GM18873 (cell line): ENCODE data around the gene ZNF467.

ENCODE experiments used
- ATAC-seq: cut with Tn5 transposase; IDR thresholded peaks from one replicate; pipeline ENCODE4 v1.9.1; 2021; ENCODE audit warnings: mild to moderate bottlenecking, moderate library complexity, moderate number of reproducible peaks; ENCODE audit not compliant: unreplicated experiment, low FRiP score

Gene ZNF467

DNA sequence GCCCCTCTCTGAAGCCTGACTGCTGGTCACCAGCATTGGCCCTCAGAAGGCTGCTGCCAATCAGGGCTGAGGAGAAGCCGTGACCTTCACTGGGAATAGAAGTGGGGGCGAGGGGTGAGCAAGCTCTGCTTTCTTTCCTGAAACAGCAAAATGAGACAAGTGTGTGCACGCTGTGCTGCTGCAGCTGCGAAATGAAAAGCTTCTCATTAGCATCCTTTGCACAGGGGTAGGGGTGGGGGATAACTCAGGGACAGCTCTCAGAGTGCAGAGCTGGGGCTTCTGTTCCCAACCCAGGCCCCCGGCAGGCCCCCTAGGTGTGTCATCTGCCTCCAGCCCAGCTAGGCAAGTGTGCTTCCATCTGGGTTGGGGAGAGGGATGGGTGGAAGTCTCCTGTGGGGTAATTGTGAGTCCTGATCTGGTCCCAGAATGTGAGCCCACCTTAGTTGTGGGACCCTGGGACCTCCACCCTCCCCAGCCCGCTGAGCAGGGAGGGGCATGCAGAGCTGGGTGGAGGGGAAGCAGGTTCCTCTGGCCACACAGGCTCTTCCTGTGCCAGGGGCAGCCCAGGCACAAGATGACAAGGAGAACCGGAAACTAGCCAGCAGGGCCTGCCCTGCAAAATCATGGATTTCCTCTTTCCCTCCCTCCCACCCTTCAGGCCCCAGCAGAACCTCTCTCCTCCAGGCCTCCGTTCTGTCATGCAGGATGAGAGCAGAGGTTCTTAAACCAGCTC, 22.2 kb downstream of the ZNF467 start:
- ATAC-seq = no peak

DNA sequence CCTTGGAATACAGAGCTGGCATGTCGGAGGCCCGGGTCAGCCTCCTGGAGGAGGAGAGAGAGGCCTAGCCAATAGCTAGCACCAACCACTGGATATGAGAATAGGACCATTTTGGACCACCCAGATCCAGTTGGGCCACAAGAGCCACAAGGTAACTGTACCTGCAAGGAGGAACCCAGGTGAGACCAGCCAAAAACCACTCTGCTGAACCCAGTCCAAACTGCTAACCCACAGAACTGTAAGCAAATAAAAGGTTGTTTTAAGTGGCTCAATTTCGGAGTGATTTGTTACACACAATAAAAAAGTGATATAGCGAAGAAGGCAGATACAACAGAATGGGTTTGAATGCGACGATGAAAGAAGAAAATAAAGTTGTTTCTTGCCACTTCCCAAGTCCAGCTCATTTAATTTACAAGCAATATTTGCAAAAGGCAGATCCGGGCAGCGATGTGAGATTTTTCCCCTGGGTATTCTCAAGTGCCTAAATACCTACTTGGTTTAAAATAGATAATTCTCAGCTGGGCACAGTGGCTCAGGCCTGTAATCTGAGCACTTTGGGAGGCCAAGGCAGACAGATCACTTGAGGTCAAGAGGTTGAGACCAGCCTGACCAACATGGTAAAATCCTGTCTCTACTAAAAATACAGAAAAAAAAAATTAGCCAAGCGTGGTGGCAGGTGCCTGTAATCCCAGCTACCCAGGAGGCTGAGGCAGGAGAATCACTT, 23.1 kb downstream of the ZNF467 start:
- no peak for ATAC-seq

DNA sequence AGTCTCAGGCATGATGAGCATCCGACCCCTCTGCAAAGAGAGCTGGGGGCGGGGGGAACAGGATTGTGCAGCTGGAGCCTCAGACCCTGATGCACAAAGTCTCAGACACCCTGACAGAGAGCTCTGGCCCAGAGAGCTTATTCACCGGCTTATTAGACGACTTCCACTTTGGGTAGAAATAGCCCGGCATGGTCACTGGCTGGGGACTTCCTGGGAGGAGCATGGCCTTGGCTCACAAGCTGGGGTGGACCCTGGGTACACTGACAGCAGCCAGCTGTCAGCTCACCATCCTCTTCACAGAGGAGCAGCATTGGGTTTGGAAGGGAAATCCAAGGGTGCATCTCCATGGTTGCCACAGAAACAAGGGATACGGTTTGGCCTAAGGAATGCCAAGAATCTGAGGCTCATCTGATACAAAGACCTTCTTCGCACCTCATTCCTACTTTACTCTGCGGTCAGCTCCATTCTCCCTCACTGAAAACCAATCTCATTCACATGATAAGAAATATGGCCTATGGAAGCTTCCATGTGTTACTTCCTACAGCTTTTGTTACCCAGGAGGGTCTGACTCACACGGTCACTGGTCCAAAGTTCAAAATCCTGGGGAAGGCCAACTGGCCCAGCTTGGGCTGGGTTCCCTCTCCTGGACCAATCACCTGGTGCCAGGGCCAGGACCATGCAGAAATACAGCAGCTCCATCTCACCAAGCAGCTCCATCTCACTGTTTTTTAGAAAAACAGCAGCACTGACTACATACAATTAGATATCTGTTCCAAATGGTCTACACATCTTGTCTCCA, 25.1 kb downstream of the ZNF467 start:
- no peak for ATAC-seq

DNA sequence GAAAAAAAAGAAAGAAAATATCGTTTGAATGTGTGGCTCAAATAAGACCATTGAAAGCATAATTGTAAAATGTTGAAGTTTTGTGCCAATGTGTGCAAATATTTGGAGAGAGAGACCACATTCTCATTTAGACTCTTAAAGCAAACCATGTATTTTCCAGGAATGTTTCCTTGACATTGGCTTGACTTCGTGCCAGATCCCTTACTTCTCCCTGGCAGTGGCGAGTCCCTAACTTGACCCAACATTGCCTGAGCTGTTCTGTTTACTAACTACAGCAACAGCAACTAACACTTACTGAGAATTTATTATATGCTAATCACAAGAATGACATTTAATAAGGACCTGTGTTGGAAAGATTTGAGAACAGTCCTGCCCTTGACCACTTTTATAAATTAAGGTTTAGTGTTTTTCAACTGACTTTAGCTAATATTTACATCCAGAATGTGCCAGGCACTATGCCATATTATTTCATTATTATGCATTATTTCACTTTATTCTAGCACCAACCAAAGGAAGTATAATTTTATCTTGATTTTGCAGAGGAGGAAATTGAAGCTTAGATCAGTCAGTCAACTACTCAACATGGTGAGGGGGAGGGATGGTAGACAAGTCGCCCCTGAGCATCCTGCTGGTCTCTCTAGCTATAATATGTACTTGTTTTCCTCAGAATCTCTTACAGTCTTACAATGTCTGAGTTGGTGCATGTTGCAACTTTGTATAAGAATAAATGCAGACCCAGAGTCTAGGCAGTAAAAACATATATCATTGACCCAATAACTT, 29.7 kb downstream of the ZNF467 start:
- ATAC-seq = no peak

DNA sequence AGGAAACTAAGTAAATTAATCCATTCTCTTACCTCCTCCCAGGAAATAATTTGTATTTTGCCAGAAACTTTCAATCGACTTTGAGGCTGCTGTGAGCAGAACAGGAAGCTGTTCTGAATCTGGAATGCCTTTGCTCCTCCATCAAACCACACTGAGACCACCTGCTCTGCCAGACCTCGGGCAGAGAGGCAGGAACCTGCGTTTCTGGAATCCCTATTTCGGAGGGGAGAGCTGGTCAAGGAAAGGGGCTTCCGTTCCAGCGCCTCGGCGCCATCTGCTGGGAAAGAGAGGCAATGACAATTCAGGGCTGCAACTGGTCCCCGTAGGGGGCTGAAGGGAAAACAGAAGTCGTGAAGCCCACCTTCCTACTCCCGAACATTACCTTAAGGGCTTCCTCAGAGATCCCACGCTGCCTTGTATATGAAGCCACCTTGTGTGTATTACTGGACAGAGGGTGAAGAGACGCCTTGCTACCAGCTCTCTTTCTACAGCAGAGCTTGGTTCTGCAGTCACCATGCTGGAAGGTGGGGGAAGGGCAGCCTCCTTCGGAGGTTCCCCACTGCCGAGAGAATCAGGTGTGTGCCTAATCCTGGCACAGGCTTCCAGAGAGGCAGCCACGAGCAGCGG, 31.2 kb downstream of the ZNF467 start:
- no peak for ATAC-seq

DNA sequence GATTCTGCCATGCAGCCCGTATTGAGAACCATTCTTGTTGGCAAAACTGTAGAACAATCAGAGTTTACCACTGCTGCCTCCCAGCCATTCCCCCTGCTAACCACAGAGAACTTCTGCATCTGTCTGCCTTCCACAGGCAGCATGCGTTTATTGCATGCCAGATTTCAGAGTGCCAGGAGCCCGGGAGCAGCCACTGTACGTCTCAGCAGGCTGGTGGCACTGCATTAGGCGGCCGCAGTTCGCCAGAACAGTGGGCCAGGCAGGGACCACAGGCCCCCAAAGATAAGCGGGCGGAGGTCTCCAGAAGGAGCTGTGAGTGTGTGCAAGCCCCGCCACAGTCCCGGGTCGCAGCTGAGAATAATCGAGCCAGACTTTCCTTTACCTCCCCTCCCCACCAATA, 31.8 kb downstream of the ZNF467 start:
- no peak for ATAC-seq

DNA sequence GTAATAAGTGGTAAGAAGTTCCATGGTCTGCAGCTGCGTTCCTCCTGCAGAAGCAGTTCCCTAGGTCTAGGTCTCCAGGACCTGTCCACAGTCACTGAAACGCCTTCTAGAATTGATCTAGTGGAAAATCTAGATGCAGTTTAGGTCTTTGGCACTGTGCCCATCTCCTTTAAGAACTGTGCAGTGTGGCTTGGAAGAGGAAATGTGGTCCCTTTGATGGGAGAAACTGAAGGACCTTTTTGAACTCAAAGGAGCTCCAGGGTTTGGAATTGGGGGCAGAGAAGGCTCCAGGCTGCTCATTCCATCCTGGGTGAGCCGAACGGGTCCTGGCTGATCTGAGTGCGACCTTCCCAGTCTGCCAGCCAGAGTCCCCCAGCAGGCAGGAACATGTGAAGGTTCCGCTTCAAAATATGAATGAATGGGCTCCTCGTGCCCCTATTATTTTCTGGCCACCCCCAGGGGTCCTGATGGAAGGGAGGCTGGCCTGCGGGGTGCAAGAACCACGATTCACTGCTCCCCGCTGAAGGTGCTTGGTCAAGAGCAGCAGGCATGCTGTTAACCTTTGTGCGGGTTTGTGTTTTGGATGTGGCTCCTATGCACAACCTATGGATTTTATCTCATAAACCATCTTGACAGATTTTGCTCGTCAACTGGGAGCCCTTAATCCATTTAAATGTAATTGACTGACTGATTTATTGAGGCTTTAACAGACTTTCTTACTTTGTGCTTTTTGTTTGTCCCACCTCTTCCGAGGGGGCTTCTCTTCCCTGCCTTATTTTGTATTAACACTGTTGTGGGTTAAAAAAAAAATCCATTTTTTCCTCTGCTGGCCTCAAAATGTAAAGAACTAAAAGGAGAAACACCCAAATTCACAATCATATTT, 36.7 kb downstream of the ZNF467 start:
- ATAC-seq = no peak

DNA sequence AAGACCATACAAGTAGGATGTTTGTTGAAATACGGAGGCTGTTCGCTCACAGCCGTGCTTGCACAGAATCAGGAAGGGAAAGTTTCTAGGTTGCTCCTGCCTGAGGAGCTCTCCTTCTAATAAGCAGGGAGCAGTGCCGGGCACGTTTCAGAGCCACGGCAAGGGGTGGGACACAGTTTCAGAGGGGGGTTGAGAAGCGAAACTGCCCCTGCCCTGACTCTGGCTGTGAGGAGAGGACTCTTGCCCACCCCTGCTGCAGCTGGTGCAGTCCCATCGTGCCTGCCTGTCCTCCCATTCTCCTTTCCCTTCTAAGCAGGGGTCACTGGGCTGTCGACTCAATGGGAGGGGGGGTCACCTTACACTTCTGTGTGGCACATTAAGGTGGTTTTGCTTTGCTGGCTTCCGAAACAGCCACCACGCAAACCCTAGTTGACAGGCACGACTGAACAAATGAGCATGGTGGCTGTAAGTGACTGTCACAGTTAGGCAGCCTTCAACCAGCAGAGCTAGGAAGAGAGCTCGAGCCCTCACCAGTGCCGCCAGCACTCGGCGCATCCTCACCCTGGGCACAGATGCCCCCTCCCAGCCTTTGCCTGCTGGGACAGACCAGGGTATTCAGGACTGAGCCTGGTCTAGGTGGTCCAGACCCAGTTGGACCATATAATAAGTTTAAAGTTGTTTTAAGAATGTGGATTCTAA, 37.5 kb downstream of the ZNF467 start:
- ATAC-seq = no peak

DNA sequence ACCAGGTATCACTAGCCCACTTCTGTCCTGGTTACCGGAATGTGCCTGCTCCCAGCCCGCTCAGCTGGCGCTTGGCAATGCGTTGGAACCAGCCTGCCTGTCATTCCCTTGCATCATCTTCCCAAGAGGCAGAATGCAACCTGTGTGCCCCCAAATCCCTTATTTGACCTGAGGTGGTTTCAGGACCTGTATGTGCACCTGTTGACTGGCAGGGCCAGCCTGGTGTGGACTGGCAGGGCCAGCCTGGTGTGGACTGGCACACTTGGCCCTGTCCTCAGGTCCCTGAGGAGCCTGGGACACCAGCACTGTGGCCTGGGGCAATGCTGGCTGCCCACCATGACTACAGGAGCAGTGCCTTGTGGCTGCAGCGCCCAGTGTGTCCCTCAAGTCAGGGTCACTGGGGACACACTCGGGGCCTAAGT, 38.2 kb downstream of the ZNF467 start:
- no peak for ATAC-seq

DNA sequence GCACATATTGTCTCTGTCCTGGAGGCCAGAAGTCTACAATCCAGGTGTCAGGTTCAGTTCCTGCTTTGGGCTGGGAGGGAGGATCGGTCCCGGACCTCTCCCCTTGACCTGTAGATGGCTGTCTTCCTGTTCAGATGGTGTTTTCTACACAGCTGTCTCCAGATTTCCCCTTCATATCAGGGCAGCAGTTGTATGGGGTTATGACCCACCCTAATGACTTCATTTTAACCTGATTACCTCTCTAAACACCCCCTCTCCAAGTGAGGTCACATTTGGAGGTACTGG, 38.7 kb downstream of the ZNF467 start:
- no peak for ATAC-seq

DNA sequence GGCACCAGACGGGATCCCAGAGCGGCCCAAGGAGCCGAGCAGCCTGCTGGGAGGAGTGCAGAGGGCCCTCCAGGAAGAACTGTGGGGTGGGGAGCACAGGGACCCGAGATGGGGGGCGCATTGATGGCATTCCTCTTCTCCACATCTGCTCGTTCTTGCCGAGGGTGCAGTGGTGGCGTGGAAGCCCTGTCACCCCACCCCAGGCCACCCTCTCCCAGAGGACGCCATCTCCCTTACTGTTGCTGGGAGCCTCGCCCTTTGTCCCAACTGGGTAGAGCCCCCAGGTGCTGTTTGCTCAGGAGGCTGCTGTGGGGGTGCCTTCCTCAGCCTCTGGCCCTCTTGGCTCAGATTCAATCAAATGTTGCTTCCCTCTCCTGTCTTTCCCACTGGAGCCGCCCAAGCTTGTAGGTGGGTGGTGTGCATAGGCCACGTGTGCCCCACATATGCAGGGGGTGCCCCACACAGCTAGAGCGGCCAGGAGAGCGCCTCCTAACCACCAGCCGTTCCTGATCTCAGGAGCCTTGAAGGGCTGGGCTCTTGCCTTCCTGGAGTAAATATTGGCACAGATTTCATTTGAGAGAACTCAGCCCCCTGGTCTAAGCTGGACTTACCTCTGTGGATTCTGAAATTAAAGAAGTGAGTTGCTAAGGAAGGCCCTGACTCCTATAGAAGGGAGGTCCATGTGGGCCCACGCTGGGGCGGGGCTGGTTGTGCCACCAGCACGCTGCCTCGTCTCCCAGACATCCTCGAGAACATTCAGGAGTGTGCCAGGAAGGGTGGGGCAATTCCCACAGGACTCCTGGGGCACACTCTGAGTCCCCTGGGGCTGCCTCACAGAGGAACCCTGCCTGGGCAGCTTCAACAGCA, 39.2 kb downstream of the ZNF467 start:
- ATAC-seq = no peak

DNA sequence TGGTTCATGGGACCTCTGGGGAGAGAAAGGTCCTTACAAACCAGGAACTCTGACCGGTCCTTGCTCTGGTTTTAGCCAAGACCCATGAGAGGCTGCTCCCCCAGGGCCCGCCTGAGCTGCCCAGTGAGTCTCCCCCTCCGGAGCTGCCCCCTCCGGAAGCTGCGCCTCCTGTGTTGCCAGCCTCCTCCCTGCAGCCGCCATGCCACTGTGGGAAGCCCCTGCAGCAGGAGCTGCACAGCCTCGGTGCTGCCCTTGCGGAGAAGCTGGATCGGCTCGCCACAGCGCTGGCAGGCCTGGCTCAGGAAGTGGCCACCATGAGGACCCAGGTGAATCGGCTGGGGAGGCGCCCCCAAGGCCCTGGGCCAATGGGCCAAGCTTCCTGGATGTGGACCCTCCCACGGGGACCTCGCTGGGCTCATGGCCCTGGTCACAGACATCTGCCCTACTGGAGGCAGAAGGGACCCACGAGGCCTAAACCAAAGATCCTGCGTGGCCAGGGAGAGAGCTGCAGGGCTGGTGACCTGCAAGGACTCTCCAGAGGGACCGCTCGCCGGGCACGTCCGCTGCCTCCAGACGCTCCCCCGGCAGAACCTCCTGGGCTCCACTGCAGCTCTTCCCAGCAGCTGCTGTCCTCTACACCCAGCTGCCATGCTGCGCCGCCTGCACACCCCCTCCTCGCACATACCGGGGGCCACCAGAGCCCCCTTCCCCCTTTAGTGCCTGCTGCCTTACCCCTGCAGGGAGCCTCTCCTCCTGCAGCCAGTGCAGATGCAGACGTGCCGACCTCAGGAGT, 40.1 kb downstream of the ZNF467 start:
- no peak for ATAC-seq

DNA sequence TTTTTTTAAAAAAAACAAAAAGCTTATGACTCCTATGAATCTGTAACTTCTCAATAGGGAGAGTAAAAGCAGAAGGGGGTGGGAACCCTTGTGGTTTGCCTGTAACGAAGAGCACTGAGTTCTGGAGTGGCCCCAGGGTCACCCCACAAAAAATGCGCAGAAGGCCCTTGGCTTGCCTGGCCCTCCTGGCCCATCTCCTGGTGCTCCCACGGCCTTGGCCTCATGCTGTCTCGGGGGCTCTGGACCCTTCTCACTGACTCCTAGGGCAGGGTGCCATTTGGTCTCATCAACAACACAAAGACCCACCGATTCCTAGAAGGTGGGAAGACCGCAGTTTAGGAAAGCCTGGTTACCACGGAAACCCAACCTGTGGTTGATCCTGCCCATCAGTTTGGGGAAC, 40.8 kb downstream of the ZNF467 start:
- no peak for ATAC-seq

DNA sequence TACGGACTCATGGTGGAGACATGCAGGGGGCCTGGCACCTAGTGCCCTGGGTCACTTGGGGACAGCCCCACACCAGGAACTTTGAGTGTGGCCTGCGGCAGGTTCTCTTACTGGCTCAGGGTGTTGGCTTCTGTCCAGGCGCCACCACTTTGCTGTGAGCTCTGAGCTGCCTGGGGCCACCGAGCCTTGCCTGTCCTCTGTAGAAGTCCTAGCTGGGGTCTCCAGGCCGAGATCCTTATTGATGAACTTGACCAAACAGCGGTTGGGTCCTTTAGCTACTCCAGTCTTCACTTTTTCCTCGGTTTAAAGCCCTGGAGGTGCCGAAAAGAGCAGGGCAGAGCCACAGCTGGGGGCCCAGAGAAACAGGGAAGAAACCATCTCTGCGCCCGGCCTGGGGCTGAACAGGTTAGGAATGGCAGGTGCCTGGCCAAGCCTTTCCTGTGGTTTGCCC, 41.3 kb downstream of the ZNF467 start:
- ATAC-seq = no peak

DNA sequence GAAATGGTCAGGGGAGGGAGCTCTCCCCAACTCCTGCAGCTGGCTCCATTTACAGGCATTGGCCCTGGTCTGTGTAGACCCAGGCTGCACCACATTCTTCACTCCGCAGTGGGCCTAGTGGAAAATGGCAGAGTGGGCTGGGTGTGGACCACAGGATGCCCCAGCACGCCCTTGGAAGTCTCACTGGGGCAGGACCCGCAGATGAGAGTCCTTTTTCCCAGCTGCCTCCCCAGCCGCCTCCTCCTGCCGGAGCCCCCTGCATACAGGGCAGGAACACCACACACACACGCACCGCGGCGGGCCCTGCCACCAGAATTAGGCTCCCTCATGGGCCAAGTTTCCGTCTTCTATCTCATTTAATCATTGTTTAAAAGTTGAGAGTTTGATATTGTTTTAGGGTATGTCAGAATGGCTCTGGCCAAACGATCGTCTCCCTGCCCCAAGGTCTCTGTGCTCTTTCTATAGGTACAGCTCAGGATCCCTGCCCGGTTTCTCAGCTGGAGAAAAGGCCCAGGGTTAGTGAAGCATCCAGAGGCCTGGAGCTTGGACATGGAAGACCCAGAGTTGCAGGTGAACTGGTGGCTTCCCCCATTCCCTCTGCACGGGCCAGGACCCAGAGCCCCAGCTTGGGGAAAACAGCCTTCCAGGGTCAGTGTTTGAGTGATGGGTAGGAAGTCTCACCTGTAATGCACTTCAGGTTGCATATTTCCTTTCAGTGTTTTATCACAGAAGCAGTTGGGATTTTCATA, 42.0 kb downstream of the ZNF467 start:
- no peak for ATAC-seq
